NT2/D1 (cell line): Measurements from ENCODE around the gene UNC5B.

Experiments
- YY1 ChIP-seq: IDR thresholded peaks from 2 replicates; pipeline ENCODE4 v1.6.1; 2011; ENCODE audit not compliant: insufficient read length, insufficient read depth
- ZNF274 ChIP-seq: IDR thresholded peaks from 2 replicates; pipeline ENCODE4 v1.6.1; 2011; ENCODE audit warnings: mild to moderate bottlenecking, low read depth, low read length

- no peak for TF ChIP-seq YY1
- no peak for TF ChIP-seq ZNF274
Measured at GRCh38 chr10:71312220-71312619, 99.8 kb downstream of the UNC5B start.
